NCI-H2227 (cell line): ENCODE results near the gene FMNL3.
A peak's percentile ranks its signal among the peaks of the same experiment; 100 is the strongest.

Experiments
- DNase-seq: peaks from one replicate; lab custom pipeline; 2025; ENCODE audit not compliant: unreplicated experiment; lab: John Stamatoyannopoulos, UW

The FMNL3 gene

GRCh38 chr12:49652921-49653520 lies 54.2 kb downstream of the FMNL3 start:
- no peak for DNase-seq

DNA sequence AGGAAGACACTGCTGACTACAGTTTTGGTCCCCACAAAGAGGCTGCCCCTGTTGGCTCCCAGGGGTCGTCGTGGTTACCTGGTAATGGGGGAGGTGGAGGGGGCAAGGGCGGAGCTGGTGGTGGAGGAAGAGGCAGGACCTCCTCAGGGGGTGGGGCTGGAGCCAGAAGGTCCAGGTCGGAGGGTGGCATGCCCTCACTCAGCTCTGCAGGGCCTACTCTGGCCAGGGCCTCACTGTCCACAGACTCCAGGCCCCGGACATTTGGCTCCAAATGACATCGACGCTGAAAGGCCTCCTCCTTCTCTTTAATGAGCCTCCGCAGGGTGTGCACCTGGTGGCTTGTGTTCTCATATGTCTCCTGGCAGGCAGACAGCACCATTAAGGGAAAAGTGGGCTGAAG lies 55.4 kb downstream of the FMNL3 start:
- DNase-seq = no peak

DNA sequence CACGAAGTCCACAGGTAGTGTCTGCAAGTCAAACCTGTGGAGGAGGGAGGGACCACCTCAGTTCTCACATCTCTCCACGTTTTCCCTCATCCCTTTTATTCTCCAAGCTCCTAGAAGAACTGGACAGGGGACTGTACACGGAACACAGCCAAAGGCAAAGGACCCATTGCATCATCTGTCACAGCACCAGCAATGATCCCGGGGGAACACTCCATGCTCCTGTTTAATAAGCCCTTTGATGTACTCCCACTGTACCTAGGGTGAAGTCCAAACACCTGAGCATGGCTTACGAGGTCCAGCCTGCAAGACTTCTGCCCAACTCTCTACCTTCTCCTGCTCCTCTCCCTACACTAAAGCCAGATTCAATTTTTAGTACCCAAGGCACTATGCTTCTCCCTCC lies 57.3 kb downstream of the FMNL3 start:
- DNase-seq = no peak

DNA sequence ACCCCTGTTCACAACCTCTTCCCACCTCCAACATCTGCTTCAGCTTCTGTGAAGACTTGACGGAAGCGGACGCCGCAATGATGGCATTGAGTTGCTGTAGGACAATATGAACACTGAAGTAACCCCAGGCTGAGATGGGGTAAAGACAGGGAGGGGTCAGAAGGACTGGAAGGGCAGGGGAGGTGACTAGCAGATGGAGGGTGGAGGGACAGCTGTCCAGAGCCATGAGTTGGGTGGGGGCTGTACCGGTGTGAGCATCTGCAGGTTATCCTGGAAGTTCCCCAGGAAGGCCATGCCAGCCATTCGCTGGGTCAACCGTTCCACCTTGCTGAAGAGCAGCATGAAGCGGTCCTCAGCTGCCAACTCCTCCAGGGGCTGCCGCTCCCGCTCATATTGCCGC lies 57.8 kb downstream of the FMNL3 start:
- DNase-seq = no peak

DNA sequence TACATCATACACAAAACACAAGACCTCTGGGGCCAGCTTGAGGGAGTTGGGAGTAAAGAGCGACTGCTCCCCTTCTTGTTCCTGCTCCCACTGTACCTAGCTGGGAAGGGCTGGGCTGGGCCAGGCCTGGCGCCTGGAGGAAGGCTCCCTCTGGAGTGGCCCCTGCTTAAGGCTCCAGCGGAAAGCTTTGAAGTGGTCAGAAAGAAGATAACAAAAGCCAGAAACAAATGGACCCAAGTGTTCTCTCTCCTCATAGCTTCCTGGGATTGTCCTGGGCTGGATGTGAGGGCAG lies 58.5 kb downstream of the FMNL3 start:
- DNase-seq = no peak

- DNase-seq = no peak
These were observed 59.1 kb downstream of the FMNL3 start for GRCh38 chr12:49647827-49648711.

DNA sequence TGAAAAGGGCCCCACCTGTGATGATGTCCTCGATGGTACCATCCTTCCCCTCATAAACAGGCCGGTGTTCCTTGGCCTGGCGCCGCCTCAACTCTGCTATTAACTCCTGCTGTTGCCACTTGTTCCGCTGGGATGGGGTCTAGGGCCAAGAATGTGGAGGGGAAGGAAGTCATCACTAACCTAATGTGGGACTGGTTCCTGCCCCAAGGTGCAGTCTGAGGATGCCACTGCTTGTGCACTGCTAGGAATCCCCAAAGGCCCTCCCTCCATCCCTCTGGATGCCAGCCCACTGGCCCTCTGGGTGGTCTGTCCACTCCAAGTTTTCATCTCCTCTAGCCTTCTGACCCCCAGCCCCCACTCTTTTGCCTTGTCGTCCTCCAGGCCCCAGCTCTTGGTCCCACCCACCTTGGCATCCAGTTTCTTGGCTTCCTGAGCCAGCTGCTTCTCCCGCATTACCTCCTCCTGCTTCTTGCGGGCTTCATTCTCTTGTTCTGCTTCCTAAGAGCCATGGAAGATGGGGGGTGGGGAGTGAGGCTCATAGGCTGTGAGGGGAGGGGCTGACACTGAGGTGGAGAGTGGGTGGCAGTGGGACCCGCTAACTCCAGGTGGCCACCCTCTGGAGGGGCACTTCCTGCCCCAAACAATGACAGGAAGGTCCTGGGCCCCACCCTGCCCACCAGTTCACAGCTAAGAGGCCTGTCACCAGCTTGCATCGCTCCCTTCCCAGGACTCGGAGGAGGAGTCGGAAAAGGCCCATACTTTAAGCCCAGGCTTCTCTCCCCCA lies 60.1 kb downstream of the FMNL3 start:
- no peak for DNase-seq

DNA sequence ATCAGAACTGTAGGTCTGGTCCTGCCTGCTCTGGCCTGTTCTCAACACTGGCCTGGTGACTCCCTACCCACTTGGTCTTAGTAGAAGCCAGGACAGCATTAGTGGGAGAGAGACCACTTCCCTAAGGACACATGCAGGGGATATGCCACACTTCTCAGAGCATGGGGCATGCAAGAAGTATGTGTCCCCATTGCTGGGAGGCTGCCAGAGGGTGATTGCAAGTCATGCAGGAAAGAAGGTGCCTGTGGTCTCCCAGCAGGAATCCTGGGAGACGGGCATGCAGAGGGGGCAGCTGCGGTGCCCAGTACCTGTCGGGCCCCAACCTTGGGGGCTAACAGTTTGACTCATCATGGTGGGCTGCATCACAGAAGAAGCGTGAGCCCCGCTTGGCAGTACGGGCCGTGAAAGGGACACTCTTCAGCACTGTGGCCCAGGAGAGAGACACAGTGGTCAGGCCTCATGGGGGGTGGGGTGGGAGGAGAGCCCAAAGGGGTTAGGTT lies 60.8 kb downstream of the FMNL3 start:
- no peak for DNase-seq

DNA sequence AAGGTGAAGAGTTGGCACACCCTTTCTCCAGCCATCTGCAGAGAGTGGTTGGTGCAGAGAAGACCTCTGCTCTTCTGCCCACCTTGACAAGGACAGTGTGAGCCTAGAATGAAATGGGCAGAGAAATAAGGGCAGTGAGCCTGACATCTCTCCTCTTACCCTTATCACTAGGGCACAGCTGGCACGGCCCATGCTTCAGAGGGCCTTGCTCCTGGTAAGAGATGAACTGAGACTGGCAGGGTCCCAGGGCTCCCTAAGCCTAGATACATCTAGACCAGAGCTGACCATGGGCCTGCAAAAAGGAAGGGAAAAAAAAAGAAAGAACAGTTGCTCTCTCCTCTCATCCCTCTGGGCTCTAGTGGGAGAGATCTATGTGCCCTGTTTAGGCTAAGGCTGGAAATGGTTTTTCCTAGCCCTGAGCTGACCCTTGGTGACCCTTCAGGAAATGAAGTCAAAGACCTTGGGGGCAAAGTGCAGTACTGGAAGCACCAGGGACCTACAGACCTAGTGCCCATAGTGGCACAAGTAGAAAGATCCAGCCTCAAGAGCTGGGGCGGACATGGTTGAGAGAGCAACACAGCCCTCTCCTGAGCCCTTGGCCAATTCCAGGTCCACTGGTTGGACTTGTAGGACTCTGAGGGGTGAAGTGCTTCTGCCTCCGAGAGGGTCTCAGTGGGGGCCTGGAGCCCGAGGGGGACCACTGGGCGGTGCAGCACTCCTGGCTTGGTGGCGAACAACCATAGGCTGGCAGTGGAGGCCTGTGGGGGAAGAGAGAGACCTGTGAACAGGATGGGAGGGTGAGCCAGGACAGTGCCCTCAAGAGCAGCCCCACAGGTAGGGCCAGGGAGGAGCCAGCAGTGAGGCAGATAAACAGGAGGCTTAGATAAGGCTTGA lies 61.8 kb downstream of the FMNL3 start:
- DNase-seq = no peak

DNA sequence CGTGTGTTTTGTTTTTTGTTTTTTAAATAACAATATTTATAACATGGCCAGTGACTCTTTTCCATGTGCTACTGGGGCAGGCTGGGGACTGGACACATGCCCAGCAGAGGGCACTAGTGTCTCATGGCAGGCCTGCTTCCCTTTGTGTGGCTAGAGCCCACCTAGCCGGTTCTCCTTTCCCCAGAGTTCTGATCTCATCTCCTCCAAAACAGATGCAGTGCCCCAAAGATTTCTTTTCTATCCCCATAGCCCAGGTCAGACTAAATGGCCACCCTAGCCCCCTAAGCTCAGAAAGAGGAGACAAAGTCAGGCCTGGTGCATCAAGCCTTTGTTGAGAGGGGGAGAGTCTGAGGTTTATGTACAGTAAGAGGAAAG lies 62.6 kb downstream of the FMNL3 start:
- peak; percentile 72 for DNase-seq

- DNase-seq = no peak
These were observed 63.1 kb downstream of the FMNL3 start for GRCh38 chr12:49643961-49644619.

GRCh38 chr12:49643135-49643534 lies 64.1 kb downstream of the FMNL3 start:
- no peak for DNase-seq

- DNase-seq = no peak
These were observed 64.8 kb downstream of the FMNL3 start for GRCh38 chr12:49642370-49642802.

DNA sequence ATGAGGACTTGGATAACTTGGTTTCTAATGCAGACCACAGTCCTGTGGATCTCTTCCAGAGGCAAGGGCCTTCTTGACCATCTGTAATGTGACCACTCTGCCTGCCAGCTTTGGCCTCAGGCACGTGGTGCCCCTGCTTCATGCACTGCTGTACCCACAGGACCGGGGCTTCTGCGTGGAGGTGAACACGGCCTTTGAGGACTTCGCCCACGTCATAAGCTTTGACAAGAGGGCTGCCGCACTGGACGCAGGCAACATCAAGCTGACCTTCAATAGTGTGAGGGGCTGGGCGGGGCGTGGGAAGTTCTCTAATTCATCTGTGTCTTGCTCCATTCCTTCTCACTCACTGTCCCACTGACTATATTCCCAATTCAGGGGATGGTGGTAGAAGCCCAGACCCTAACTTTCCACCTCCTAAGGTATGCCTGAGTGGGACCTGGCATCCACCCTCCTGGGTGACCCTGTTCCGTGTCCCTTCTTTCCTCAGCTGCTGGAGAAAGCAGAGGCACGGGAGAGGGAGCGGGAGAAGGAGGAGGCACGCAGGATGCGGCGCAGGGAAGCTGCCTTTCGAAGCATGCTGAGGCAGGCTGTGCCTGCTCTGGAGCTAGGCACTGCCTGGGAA lies 65.3 kb downstream of the FMNL3 start:
- DNase-seq = no peak

DNA sequence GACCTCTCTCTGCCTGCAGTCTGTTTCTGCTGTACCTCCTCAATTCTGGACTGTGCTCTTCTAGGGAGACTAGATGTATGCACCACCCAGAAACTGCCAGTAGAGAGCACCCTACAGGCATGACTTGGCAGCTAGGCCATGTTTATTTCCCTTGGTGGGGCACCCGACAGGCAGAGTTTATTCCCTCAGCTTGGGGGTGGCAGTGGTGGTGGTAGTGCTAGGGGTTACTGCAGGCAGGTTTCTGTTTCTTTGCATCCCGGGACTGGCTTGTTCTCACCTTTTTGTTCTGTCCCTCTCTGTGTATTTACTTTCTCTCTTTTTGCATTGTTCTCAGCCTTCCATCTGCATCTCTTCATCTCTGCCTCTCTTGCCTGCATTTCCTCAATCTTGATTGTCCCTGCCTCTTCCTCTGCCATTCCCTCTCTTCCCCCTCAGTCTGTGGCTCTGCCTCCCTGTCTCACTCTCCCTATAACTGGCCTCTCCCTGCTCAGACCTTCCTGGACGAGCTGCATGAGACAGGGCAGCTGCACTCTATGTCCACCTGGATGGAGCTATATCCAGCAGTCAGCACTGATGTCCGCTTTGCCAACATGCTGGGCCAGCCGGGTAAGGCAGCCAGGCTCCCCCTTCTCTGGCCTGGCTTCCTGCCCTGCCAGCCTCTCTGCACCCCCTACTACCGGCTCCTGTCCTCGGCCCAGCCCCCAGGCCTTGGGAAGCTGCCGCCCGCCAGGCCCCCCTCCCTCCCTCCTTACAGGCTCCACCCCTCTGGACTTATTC lies 70.0 kb downstream of the FMNL3 start:
- peak; percentile 67 for DNase-seq

DNA sequence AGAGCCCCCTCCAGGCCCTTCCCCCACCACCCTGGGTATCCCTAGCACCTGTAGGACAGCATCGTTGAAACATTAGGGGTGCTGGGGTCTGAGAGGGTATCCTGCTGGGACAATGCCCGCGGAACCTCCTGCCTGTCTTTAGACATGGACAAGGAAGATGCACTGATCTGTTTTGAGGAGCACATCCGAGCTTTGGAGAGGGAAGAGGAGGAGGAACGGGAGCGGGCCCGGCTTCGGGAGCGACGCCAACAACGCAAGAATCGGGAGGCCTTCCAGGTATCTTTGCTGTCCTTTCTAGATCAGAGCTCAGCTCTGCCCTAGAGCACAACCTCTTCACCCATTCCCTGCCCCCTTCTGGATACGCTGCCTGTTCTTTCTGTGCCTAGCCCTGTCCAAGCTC lies 70.6 kb downstream of the FMNL3 start:
- no peak for DNase-seq

- DNase-seq = no peak
These were observed 71.5 kb downstream of the FMNL3 start for GRCh38 chr12:49635656-49636055.

- DNase-seq = no peak
These were observed 72.2 kb downstream of the FMNL3 start for GRCh38 chr12:49635036-49635435.

DNA sequence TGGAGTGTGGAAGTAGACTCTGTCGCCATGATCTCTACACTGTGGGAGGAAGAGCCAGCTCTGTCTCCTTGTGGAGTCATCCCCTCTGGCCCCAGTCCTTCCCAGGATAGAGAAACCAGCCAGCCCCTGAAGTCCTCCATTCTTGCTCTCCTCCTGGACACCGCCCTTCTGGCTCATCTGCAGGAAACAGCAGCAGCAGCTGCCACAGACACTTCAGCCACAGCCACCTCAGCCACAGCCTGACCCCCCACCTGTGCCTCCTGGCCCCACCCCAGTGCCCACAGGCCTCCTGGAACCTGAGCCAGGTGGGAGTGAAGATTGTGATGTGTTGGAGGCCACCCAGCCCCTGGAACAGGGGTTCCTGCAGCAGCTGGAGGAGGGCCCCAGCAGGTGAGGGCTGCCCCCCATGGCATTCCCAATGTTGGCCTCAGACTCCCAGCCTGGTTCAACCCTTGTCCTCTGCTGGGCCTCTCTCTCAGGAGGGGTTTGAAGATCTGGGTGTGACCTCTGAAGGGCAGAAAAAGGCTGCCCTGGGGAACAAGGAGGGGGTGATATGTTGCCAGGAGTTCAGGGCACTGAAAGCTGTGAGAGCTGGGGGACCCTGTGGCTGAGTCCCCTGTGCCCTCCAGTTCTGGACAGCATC lies 73.4 kb downstream of the FMNL3 start:
- no peak for DNase-seq
